ENCODE data around the gene ASH1L.
"Not testable (repeated sequence)": the region's sequence is repeated elsewhere in the genome, so short reads cannot be mapped to it uniquely, and the experiment has no call there.

The ASH1L gene

GRCh38 chr1:155598842-155599331 is 36.3 kb upstream of the ASH1L start (continued):
- no peak for TF ChIP-seq ZNF292 (tag by site-specific recombination; IDR thresholded peaks at IDR 0.05; ENCODE audit: borderline replicate concordance, low read depth)

DNA sequence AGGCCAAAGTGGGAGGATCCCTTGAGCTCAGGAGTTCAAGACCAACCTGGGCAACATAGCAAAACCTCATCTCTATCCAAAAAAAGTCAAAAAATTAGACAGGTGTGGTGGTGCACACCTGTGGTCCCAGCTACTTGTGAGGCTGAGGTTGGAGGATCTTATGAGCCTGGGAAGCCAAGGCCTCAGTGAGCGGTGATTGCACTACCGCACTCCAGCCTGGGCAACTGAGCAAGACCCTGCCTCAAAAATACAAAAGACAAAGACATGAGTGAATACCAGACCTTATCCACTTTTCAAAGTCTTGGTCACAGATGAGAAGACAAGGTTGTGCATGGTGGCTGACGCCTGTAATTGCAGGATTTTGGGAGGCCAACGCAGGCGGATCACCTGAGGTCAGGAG is 34.3 kb upstream of the ASH1L start:
- ChIA-PET CTCF (interaction anchor here (0.6 to 1.1 kb wide), 5 partner anchors 13 to 335 kb away, joined by 3 read pairs; partner anchors contain the start of gene SCAMP3), POLR2A (no interaction called here)
- Histone ChIP-seq H3K4me3 (ENCODE audit: low read depth, low read length) (no peak overlapping the region), H3K9me3 (ENCODE audit: control insufficient read depth, insufficient read depth, low read depth, low read length) (no peaks in the 10 kb centered on the region), H3K4me1 (ENCODE audit: control insufficient read depth, insufficient read depth, low read length) (no peaks in the 10 kb centered on the region), H3K36me3 (ENCODE audit: control insufficient read depth in 2 of 2, insufficient read depth in 1 of 2, low read length in 2 of 2) (no peaks in the 10 kb centered on the region), H3K27ac (ENCODE audit: extremely low read depth, low read depth, low read length) (no peak overlapping the region)
- TF ChIP-seq ZNF121 (tag by site-specific recombination; IDR thresholded peaks at IDR 0.05): peak; percentile 55; the same call in 1 of the 2 replicates
- TF ChIP-seq ZNF510 (tag by site-specific recombination; IDR thresholded peaks at IDR 0.05; ENCODE audit: insufficient replicate concordance): no peak
- TF ChIP-seq ZNF513 (tag by site-specific recombination; IDR thresholded peaks at IDR 0.05): no peak

- CTCF ChIA-PET: interaction anchor here (0.6 to 1.1 kb wide), 7 partner anchors 12 to 423 kb away, joined by 3 to 5 read pairs (median 3); partner anchors contain the start of gene KRTCAP2
- not testable (repeated sequence) for H3K4me1 ChIP-seq (ENCODE audit: control insufficient read depth, insufficient read depth, low read length); H3K36me3 ChIP-seq (ENCODE audit: control insufficient read depth in 2 of 2, insufficient read depth in 1 of 2, low read length in 2 of 2); H3K27ac ChIP-seq (ENCODE audit: extremely low read depth, low read depth, low read length); H3K9me3 ChIP-seq (ENCODE audit: control insufficient read depth, insufficient read depth, low read depth, low read length); H3K4me3 ChIP-seq (ENCODE audit: low read depth, low read length)
- POLR2A ChIA-PET: interaction anchor here (0.6 kb wide), 1 partner anchor 224 kb away, joined by 3 read pairs; no protein-coding TSS in a partner anchor
Observed at GRCh38 chr1:155595877-155596474, 33.4 kb upstream of the ASH1L start.

GRCh38 chr1:155591770-155592169 is 29.2 kb upstream of the ASH1L start:
- ChIA-PET CTCF (interaction anchor here (0.7 to 4.0 kb wide), 9 partner anchors 12 to 415 kb away, joined by 3 to 47 read pairs (median 3); no protein-coding TSS in a partner anchor), POLR2A (no interaction called here)
- TF ChIP-seq CTCF (tag by site-specific recombination; IDR thresholded peaks at IDR 0.05) (no peak), ZNF121 (tag by site-specific recombination; IDR thresholded peaks at IDR 0.05) (peak; percentile 98), ZNF654 (tag by site-specific recombination; IDR thresholded peaks at IDR 0.05; ENCODE audit: low read depth) (peak; percentile 76)
- Histone ChIP-seq H3K4me3 (ENCODE audit: low read depth, low read length) (no peak overlapping the region), H3K36me3 (ENCODE audit: control insufficient read depth in 2 of 2, insufficient read depth in 1 of 2, low read length in 2 of 2) (no peaks in the 10 kb centered on the region), H3K4me1 (ENCODE audit: control insufficient read depth, insufficient read depth, low read length) (no peaks in the 10 kb centered on the region), H3K27ac (ENCODE audit: extremely low read depth, low read depth, low read length) (no peak overlapping the region), H3K9me3 (ENCODE audit: control insufficient read depth, insufficient read depth, low read depth, low read length) (no peaks in the 10 kb centered on the region)

- not testable (repeated sequence) for H3K36me3 ChIP-seq (ENCODE audit: control insufficient read depth in 2 of 2, insufficient read depth in 1 of 2, low read length in 2 of 2); H3K4me1 ChIP-seq (ENCODE audit: control insufficient read depth, insufficient read depth, low read length); H3K27ac ChIP-seq (ENCODE audit: extremely low read depth, low read depth, low read length); H3K4me3 ChIP-seq (ENCODE audit: low read depth, low read length); H3K9me3 ChIP-seq (ENCODE audit: control insufficient read depth, insufficient read depth, low read depth, low read length)
- CTCF ChIA-PET: interaction anchor here (0.7 to 4.0 kb wide), 3 partner anchors 88 to 340 kb away, joined by 3 to 47 read pairs (median 3); no protein-coding TSS in a partner anchor
- POLR2A ChIA-PET: interaction anchor here (0.7 kb wide), 1 partner anchor 144 kb away, joined by 4 read pairs; no protein-coding TSS in a partner anchor
Observed at GRCh38 chr1:155590516-155591247, 28.1 kb upstream of the ASH1L start.

DNA sequence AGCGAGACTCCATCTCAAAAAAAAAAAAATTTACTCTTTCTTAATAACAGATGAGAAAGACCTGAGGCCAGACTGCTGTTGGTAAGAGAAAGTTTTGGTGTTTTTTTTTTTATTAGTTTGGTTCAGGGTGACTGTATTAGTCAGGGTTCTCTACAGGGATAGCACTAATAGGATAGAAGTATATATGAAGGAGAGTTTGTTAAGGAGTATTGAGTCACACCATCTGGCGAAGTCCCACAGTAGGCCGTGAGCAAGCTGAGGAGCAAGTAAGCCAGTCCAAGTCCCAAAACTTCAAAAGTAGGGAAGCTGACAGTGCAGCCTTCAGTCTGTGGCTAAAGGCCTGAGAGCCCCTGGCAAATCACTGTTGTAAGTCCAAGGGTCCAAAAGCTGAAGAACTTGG is 26.7 kb upstream of the ASH1L start:
- H3K9me3 ChIP-seq (ENCODE audit: control insufficient read depth, insufficient read depth, low read depth, low read length); H3K36me3 ChIP-seq (ENCODE audit: control insufficient read depth in 2 of 2, insufficient read depth in 1 of 2, low read length in 2 of 2); H3K4me3 ChIP-seq (ENCODE audit: low read depth, low read length); POLR2A ChIA-PET; H3K4me1 ChIP-seq (ENCODE audit: control insufficient read depth, insufficient read depth, low read length); H3K27ac ChIP-seq (ENCODE audit: extremely low read depth, low read depth, low read length): not testable (repeated sequence)
- CTCF ChIA-PET: interaction anchor here (0.6 to 4.0 kb wide), 2 partner anchors 339 to 759 kb away, joined by 3 to 47 read pairs; no protein-coding TSS in a partner anchor

GRCh38 chr1:155583846-155584245 is 21.2 kb upstream of the ASH1L start:
- not testable (repeated sequence) for H3K4me3 ChIP-seq (ENCODE audit: low read depth, low read length); H3K9me3 ChIP-seq (ENCODE audit: control insufficient read depth, insufficient read depth, low read depth, low read length); H3K27ac ChIP-seq (ENCODE audit: extremely low read depth, low read depth, low read length); H3K36me3 ChIP-seq (ENCODE audit: control insufficient read depth in 2 of 2, insufficient read depth in 1 of 2, low read length in 2 of 2); H3K4me1 ChIP-seq (ENCODE audit: control insufficient read depth, insufficient read depth, low read length)
- ChIA-PET POLR2A (interaction anchor here (0.6 kb wide), 2 partner anchors 260 to 511 kb away, joined by 3 read pairs; no protein-coding TSS in a partner anchor), CTCF (interaction anchor here (0.7 to 0.9 kb wide), 2 partner anchors 12 to 334 kb away, joined by 3 to 4 read pairs; no protein-coding TSS in a partner anchor)
